ENCODE results near the gene NOL9. TPM values are rescaled to one million over a fixed set of nuclear protein-coding genes. Genes with fewer than 3 reads are reported as not detected.
A peak's percentile ranks its signal among the peaks of the same experiment; 100 is the strongest.

Gene NOL9
- total and polyA plus RNA-seq, 2 of the 13 experiments (the other 11 are each of a cell fraction or from before 2014, with no cell fraction given): 18.0 to 24.7 TPM

GRCh38 chr1:6557597-6557996 lies 3.3 kb upstream of the NOL9 start:
- FAIRE-seq: no peak
- Histone ChIP-seq H3K9ac (ENCODE audit: insufficient read depth, low read depth, low read length) (no peak overlapping the region), H3K9me3 (ENCODE audit: low read length) (no peaks in the 10 kb centered on the region), H3K27me3 (ENCODE audit: control insufficient read depth in 1 of 2, insufficient read depth in 2 of 2, low read length in 2 of 2) (peaks cover 1 to 4% of the 10 kb centered on the region in 2 experiments; a peak in 2 of 5 replicates), H3K27ac (ENCODE audit: extremely low read length, insufficient read depth, low read length) (no peak overlapping the region), H3K4me2 (ENCODE audit: low read depth, low read length) (no peak overlapping the region), H3K36me3 (replicated peaks in 1 of 2; ENCODE audit: control insufficient read depth in 1 of 2, insufficient read depth in 2 of 2, low read length in 2 of 2) (no peaks in the 10 kb centered on the region), H3K4me1 (ENCODE audit: insufficient read depth, low read length) (peaks cover 25% of the 10 kb centered on the region), H3K4me3 (replicated peaks in 1 of 3; ENCODE audit: insufficient read depth in 1 of 3, low read depth in 2 of 3, low read length in 3 of 3) (no peak overlapping the region), H3K79me2 (ENCODE audit: insufficient read depth, low read length) (peaks cover 15% of the 10 kb centered on the region), H4K20me1 (ENCODE audit: insufficient read depth, low read length) (peaks cover 5% of the 10 kb centered on the region; the same call in 1 of the 2 replicates), H2AFZ (ENCODE audit: low read length) (no peak overlapping the region)
- BruUV-seq (replicated peaks): no TSS peak
- TF ChIP-seq ZNF331 (CRISPR knock-in tag; IDR thresholded peaks at IDR 0.05) (no peak), CREM (IDR thresholded peaks at IDR 0.05) (no peak), CREM (CRISPR knock-in tag; IDR thresholded peaks at IDR 0.05) (no peak), NR2C2 (CRISPR knock-in tag; IDR thresholded peaks at IDR 0.05; ENCODE audit: borderline replicate concordance) (no peak), RFX1 (IDR thresholded peaks at IDR 0.05) (no peak), ZNF121 (CRISPR knock-in tag; IDR thresholded peaks at IDR 0.05) (peak; percentile 68), ZFP82 (CRISPR knock-in tag; IDR thresholded peaks at IDR 0.05; ENCODE audit: borderline replicate concordance) (no peak), ELK4 (CRISPR knock-in tag; IDR thresholded peaks at IDR 0.05; ENCODE audit: borderline replicate concordance) (no peak), NFIB (CRISPR knock-in tag; IDR thresholded peaks at IDR 0.05; ENCODE audit: borderline replicate concordance) (no peak)
- in situ Hi-C loops (cut with HindIII; ENCODE audit: extremely low pct_ligation_motif_present, low pct_unique_long_range_greater_than_20kb): no loop called here
- intact Hi-C loops (cut with micrococcal nuclease; ENCODE audit: unreplicated experiment): no loop called here
- 17% methylated on average over 1 of the region's 1 CpG for WGBS (ENCODE audit: low lambda C conversion rate)
- ChIA-PET CTCF (ENCODE audit: low intra/inter-chr PET ratio, low total read pairs) (no interaction called here), POLR2A (interaction anchor here (1.1 to 2.0 kb wide), 2 partner anchors 20 to 22 kb away, joined by 3 to 6 read pairs; partner anchors contain the start of gene ZBTB48)
- DNase-seq (ENCODE audit: low spot score): no peak
- ATAC-seq: no peak
